Endothelial cell of umbilical vein (primary cell): ENCODE measurements around the gene TSEN34. TPM values are rescaled to one million over a fixed set of nuclear protein-coding genes. Genes with fewer than 3 reads are reported as not detected.

Experiments
- BruUV-seq: library from RNA; stranded (reverse); fragments of 400-500 nt; replicated peaks from 2 replicates; lab custom pipeline; 2021; lab: Mats Ljungman, UMichigan
- CTCF ChIA-PET: fragments of 300-600, 350-600 bp; sonication (Branson Sonifier 250); formaldehyde crosslinking; loops from one replicate; lab custom pipeline; 2021; ENCODE audit warnings: antibody characterized with exemption, inconsistent platforms; lab: Charles Lee
- POLR2A ChIA-PET: fragments of 300-600, 350-600 bp; sonication (Branson Sonifier 250); formaldehyde crosslinking; loops from one replicate; lab custom pipeline; 2021; ENCODE audit warnings: antibody characterized with exemption, inconsistent platforms; lab: Charles Lee
- DNase-seq: peaks from one replicate; pipeline ENCODE4 v3.0.0-alpha.2; 2011; ENCODE audit warnings: low read depth, low spot score
- FAIRE-seq: peaks from 2 replicates; lab custom pipeline; 2011; peaks lifted over from hg19 to GRCh38; lab: Jason Lieb, UNC
- H2AFZ ChIP-seq: 2 replicates; pipeline ENCODE4 v1.6.0; 2012; ENCODE audit warnings: low read depth, low read length, control low read depth, inconsistent platforms
- H3K27ac ChIP-seq: 2 replicates; pipeline ENCODE4 v1.5.1; 2011; ENCODE audit warnings: low read depth, mild to moderate bottlenecking, control low read depth, low read length, moderate library complexity; ENCODE audit not compliant: insufficient read depth
- H3K27me3 ChIP-seq, 2 experiments: 2 replicates each; pipeline versions ENCODE4 v1.6.0 to v1.6.1; 2011; ENCODE audit warnings: low read length in 2 of 2, mixed read lengths in 1 of 2; ENCODE audit not compliant: control insufficient read depth in 2 of 2, insufficient read depth in 2 of 2
- H3K36me3 ChIP-seq, 2 experiments: 2 replicates in 1 of 2; 3 replicates in 1 of 2; pipeline ENCODE4 v1.5.1; 2011; ENCODE audit warnings: low read length in 2 of 2, mild to moderate bottlenecking in 1 of 2, moderate library complexity in 1 of 2; ENCODE audit not compliant: control insufficient read depth in 2 of 2, insufficient read depth in 2 of 2; ENCODE audit errors: extremely low read depth in 1 of 2
- H3K4me1 ChIP-seq: 3 replicates; pipeline ENCODE4 v1.5.1; 2011; ENCODE audit warnings: mild to moderate bottlenecking, low read length; ENCODE audit not compliant: control insufficient read depth, insufficient read depth; ENCODE audit errors: extremely low read depth
- H3K4me2 ChIP-seq: 2 replicates; pipeline ENCODE4 v1.6.1; 2011; ENCODE audit warnings: low read length, control low read depth, mixed read lengths; ENCODE audit not compliant: insufficient read depth
- H3K4me3 ChIP-seq, 3 experiments: fragments of 200-600 bp in 1 of 3; sonication (generic), shearing (Covaris generic) in 1 of 3; replicated peaks in 1 of 3; 2 replicates each; pipeline ENCODE4 v1.5.1; 2011 to 2016; ENCODE audit warnings: control low read depth in 3 of 3, low read length in 3 of 3, mild to moderate bottlenecking in 2 of 3, inconsistent platforms in 1 of 3, low read depth in 1 of 3, moderate library complexity in 1 of 3; ENCODE audit not compliant: insufficient read depth in 1 of 3
- H3K79me2 ChIP-seq: 2 replicates; pipeline ENCODE4 v1.6.0; 2012; ENCODE audit warnings: low read length, inconsistent platforms; ENCODE audit not compliant: control insufficient read depth, insufficient read depth
- H3K9ac ChIP-seq: replicated peaks from 2 replicates; pipeline ENCODE3; 2011; ENCODE audit warnings: low read length, control low read depth; ENCODE audit not compliant: insufficient read depth; ENCODE audit errors: extremely low read depth
- H3K9me1 ChIP-seq: replicated peaks from 3 replicates; pipeline ENCODE4 v1.6.0; 2011; ENCODE audit warnings: mild to moderate bottlenecking, low read length; ENCODE audit not compliant: control insufficient read depth, insufficient read depth; ENCODE audit errors: extremely low read depth
- H3K9me3 ChIP-seq: replicated peaks from 2 replicates; pipeline ENCODE4 v1.5.1; 2012; ENCODE audit warnings: low read length, inconsistent platforms; ENCODE audit not compliant: control insufficient read depth, insufficient read depth
- H4K20me1 ChIP-seq: replicated peaks from 2 replicates; pipeline ENCODE3; 2011; ENCODE audit warnings: mild to moderate bottlenecking, low read length; ENCODE audit not compliant: control insufficient read depth, insufficient read depth; ENCODE audit errors: extremely low read depth
- CTCF ChIP-seq, 2 donors: IDR thresholded peaks; 1 replicate in 1 of 2; 2 replicates in 1 of 2; pipeline ENCODE4 v1.5.1; 2011; ENCODE audit warnings: low read length in 2 of 2, mild to moderate bottlenecking in 2 of 2, moderate library complexity in 2 of 2, control low read depth in 1 of 2, inconsistent platforms in 1 of 2, low read depth in 1 of 2; ENCODE audit not compliant: insufficient read depth in 1 of 2; ENCODE audit errors: extremely low read depth in 1 of 2
- EZH2 ChIP-seq: IDR thresholded peaks from 2 replicates; pipeline ENCODE4 v1.6.1; 2012; ENCODE audit warnings: borderline replicate concordance, low read depth, mild to moderate bottlenecking, moderate library complexity, low read length, inconsistent platforms; ENCODE audit not compliant: severe bottlenecking
- FOS ChIP-seq: IDR thresholded peaks from 2 replicates; pipeline ENCODE4 v1.6.1; 2011; ENCODE audit warnings: mild to moderate bottlenecking, low read length, moderate library complexity, borderline replicate concordance; ENCODE audit not compliant: insufficient read depth
- GATA2 ChIP-seq: IDR thresholded peaks from 2 replicates; pipeline ENCODE4 v1.7.0; 2011; ENCODE audit warnings: low read depth, mild to moderate bottlenecking, moderate library complexity, mixed read lengths, low read length; ENCODE audit not compliant: insufficient read length, insufficient read depth
- MAX ChIP-seq: IDR thresholded peaks from 2 replicates; pipeline ENCODE4 v1.6.1; 2011; ENCODE audit not compliant: insufficient read depth, insufficient read length
- MYC ChIP-seq: IDR thresholded peaks from one replicate; pipeline ENCODE4 v1.6.1; 2011; ENCODE audit warnings: mild to moderate bottlenecking, low read depth, low read length
- POLR2A ChIP-seq: IDR thresholded peaks from 2 replicates; pipeline ENCODE4 v1.6.1; 2012; ENCODE audit warnings: low read depth, mild to moderate bottlenecking, control low read depth, low read length
- POLR2AphosphoS5 ChIP-seq: IDR thresholded peaks from 2 replicates; pipeline ENCODE4 v1.6.1; 2012; ENCODE audit warnings: low read depth, mild to moderate bottlenecking, control low read depth, low read length, moderate library complexity; ENCODE audit not compliant: insufficient read depth
- dilution Hi-C: fragments of 300-500 bp; cut with MboI; formaldehyde crosslinking; loops from one replicate; pipeline ENCODE4 v1.15.0; 2019; ENCODE audit warnings: low sequenced_read_pairs; ENCODE audit not compliant: extremely low pct_ligation_motif_present
- intact Hi-C: fragments of 100-400 bp; cut with micrococcal nuclease; formaldehyde crosslinking; loops from one replicate; pipeline ENCODE4 v1.10.0; 2022
- polyA plus RNA-seq, 4 experiments: library from polyadenylated mRNA; depleted of rRNA in 3 of 4; stranded (reverse) in 3 of 4; unstranded in 1 of 4; fragments of >200 nt; gene quantifications; 2 replicates each; pipeline versions ENCODE4 v1.2.1 to v1.2.3, GENCODE V29; 2011 to 2012; ENCODE audit warnings: missing spikeins in 1 of 4
- total RNA-seq: library from RNA; stranded (reverse); gene quantifications from 2 replicates; pipeline ENCODE4 v1.2.3, GENCODE V29; 2021

Gene TSEN34
- total and polyA plus RNA-seq, 2 donors (not counting 3 experiments of a cell fraction or from before 2014, with no cell fraction given), result 40.7 to 81.9 TPM

GRCh38 chr19:54199401-54199800, 8.3 kb downstream of the TSEN34 start:
- Histone ChIP-seq H3K79me2 (peaks cover 37% of the 10 kb centered on the region), H2AFZ (no peak overlapping the region), H3K27me3 (no peaks in the 10 kb centered on the region), H3K27ac (no peak overlapping the region), H3K9me3 (no peaks in the 10 kb centered on the region), H3K9ac (no peak overlapping the region), H4K20me1 (peaks cover 3% of the 10 kb centered on the region), H3K4me2 (no peak overlapping the region), H3K4me1 (peaks cover 29% of the 10 kb centered on the region), H3K9me1 (no peaks in the 10 kb centered on the region), H3K36me3 (peaks cover 19 to 23% of the 10 kb centered on the region in 2 experiments), H3K4me3 (no peak overlapping the region)
- dilution Hi-C loops (no loop called here), intact Hi-C loops (no loop called here)
- TF ChIP-seq MYC (no peak), FOS (no peak), MAX (no peak), GATA2 (no peak), POLR2A (no peak), EZH2 (no peak), CTCF (IDR thresholded peaks at IDR 0.05; ENCODE audit: extremely low read depth in 1 of 2, insufficient read depth in 1 of 2, low read depth in 1 of 2, low read length in 2 of 2) (no peak), POLR2AphosphoS5 (no peak)
- FAIRE-seq, result no peak
- ChIA-PET POLR2A (interaction anchor here (6.0 kb wide), 1 partner anchor 9 kb away, joined by 91 read pairs; the partner anchor contains the start of genes MBOAT7 and TSEN34), CTCF (interaction anchor here (0.7 to 1.1 kb wide), 4 partner anchors 11 to 66 kb away, joined by 3 to 4 read pairs (median 3); no protein-coding TSS in a partner anchor)
- no TSS peak for BruUV-seq
- no peak for DNase-seq
